ENCODE results near the gene SH2D4B.

Gene SH2D4B

GRCh38 chr10:80646366-80646765 is 108.7 kb downstream of the SH2D4B start:
- DNase-seq (ENCODE audit: low read depth): no peak
- H3K4me3 ChIP-seq (ENCODE audit: low read depth, low read length): no peak overlapping the region
- no peak for TF ChIP-seq CTCF (IDR thresholded peaks at IDR 0.05; ENCODE audit: low read depth, low read length, missing control alignments)

GRCh38 chr10:80647173-80647833 is 109.6 kb downstream of the SH2D4B start:
- no peak overlapping the region for H3K4me3 ChIP-seq (ENCODE audit: low read depth, low read length)
- DNase-seq (ENCODE audit: low read depth): no peak
- TF ChIP-seq CTCF (IDR thresholded peaks at IDR 0.05; ENCODE audit: low read depth, low read length, missing control alignments): no peak

- DNase-seq (ENCODE audit: low read depth): no peak
- no peak for TF ChIP-seq CTCF (IDR thresholded peaks at IDR 0.05; ENCODE audit: low read depth, low read length, missing control alignments)
- H3K4me3 ChIP-seq (ENCODE audit: low read depth, low read length): no peak overlapping the region
Observed at GRCh38 chr10:80648106-80648505, 110.4 kb downstream of the SH2D4B start.

- DNase-seq (ENCODE audit: low read depth): no peak
- no peak overlapping the region for H3K4me3 ChIP-seq (ENCODE audit: low read depth, low read length)
- TF ChIP-seq CTCF (IDR thresholded peaks at IDR 0.05; ENCODE audit: low read depth, low read length, missing control alignments): no peak
Observed at GRCh38 chr10:80649183-80649582, 111.5 kb downstream of the SH2D4B start.

- no peak for DNase-seq (ENCODE audit: low read depth)
- no peak overlapping the region for H3K4me3 ChIP-seq (ENCODE audit: low read depth, low read length)
- no peak for TF ChIP-seq CTCF (IDR thresholded peaks at IDR 0.05; ENCODE audit: low read depth, low read length, missing control alignments)
Observed at GRCh38 chr10:80655898-80656297, 118.2 kb downstream of the SH2D4B start.

- no peak for TF ChIP-seq CTCF (IDR thresholded peaks at IDR 0.05; ENCODE audit: low read depth, low read length, missing control alignments)
- H3K4me3 ChIP-seq (ENCODE audit: low read depth, low read length): no peak overlapping the region
- no peak for DNase-seq (ENCODE audit: low read depth)
Observed at GRCh38 chr10:80658068-80658467, 120.4 kb downstream of the SH2D4B start.

- DNase-seq (ENCODE audit: low read depth): no peak
- TF ChIP-seq CTCF (IDR thresholded peaks at IDR 0.05; ENCODE audit: low read depth, low read length, missing control alignments): no peak
- H3K4me3 ChIP-seq (ENCODE audit: low read depth, low read length): no peak overlapping the region
Observed at GRCh38 chr10:80659289-80659688, 121.6 kb downstream of the SH2D4B start.
